HepG2 (cell line): Measurements from ENCODE around the gene PIK3CB. TPM values are rescaled to one million over a fixed set of nuclear protein-coding genes. Genes with fewer than 3 reads are reported as not detected.

Experiments
- ATAC-seq: fragments of 200-7000 bp; cut with Tn5 transposase; 3 replicates; pipeline ENCODE4 v1.9.1; 2020; ENCODE audit warnings: mild to moderate bottlenecking, moderate library complexity
- BruUV-seq: library from RNA; stranded (reverse); fragments of 400-500 nt; replicated peaks from 2 replicates; lab custom pipeline; 2021; lab: Mats Ljungman, UMichigan
- CTCF ChIA-PET: fragments of 300-600 bp; formaldehyde crosslinking; extraction: SDS; loops from one replicate; lab custom pipeline; 2021; ENCODE audit warnings: low total read pairs, inconsistent platforms, low intra/inter-chr PET ratio; lab: Yijun Ruan, JAX
- POLR2A ChIA-PET: fragments of 350-600 bp; sonication (Branson Sonifier 250); formaldehyde crosslinking; loops from one replicate; lab custom pipeline; 2020; ENCODE audit warnings: antibody characterized with exemption, inconsistent platforms; lab: Yijun Ruan, JAX
- DNase-seq: peaks from one replicate; pipeline ENCODE4 v3.0.0-alpha.2; 2015; ENCODE audit warnings: low spot score
- FAIRE-seq: peaks from 3 replicates; lab custom pipeline; 2011; peaks lifted over from hg19 to GRCh38; lab: Jason Lieb, UNC
- H2AFZ ChIP-seq: one replicate; pipeline ENCODE4 v1.6.1; 2011; ENCODE audit warnings: low read length, inconsistent platforms
- H3K27ac ChIP-seq: fragments of 300-600 bp; 3 replicates; pipeline ENCODE4 v1.8.0; 2011; ENCODE audit warnings: mixed run types, mild to moderate bottlenecking, mixed read lengths, low read length, inconsistent platforms; ENCODE audit not compliant: insufficient read depth; ENCODE audit errors: extremely low read length
- H3K27me3 ChIP-seq, 2 experiments: fragments of 200-600 bp in 1 of 2; 2 replicates in 1 of 2; 3 replicates in 1 of 2; pipeline versions ENCODE4 v1.6.0 to v1.8.0; 2011; ENCODE audit warnings: low read length in 2 of 2, mild to moderate bottlenecking in 2 of 2, moderate library complexity in 2 of 2, inconsistent platforms in 1 of 2; ENCODE audit not compliant: insufficient read depth in 2 of 2, control insufficient read depth in 1 of 2
- H3K36me3 ChIP-seq, 2 experiments: fragments of 200-600 bp in 1 of 2; replicated peaks in 1 of 2; 2 replicates in 1 of 2; 3 replicates in 1 of 2; pipeline versions ENCODE4 v1.5.1 to v1.8.0; 2011; ENCODE audit warnings: low read length in 2 of 2, inconsistent platforms in 1 of 2; ENCODE audit not compliant: insufficient read depth in 2 of 2, control insufficient read depth in 1 of 2
- H3K4me1 ChIP-seq: 2 replicates; pipeline ENCODE4 v1.5.1; 2012; ENCODE audit warnings: low read length, inconsistent platforms; ENCODE audit not compliant: insufficient read depth
- H3K4me2 ChIP-seq: 2 replicates; pipeline ENCODE4 v1.6.0; 2011; ENCODE audit warnings: low read depth, low read length, inconsistent platforms
- H3K4me3 ChIP-seq, 3 experiments: fragments of 200-600 bp in 1 of 3; sonication (generic), shearing (Covaris generic) in 1 of 3; replicated peaks in 1 of 3; 2 replicates each; pipeline ENCODE4 v1.5.1; 2011 to 2016; ENCODE audit warnings: low read length in 3 of 3, inconsistent platforms in 2 of 3, low read depth in 2 of 3, mild to moderate bottlenecking in 2 of 3, control low read depth in 1 of 3, mixed read lengths in 1 of 3; ENCODE audit not compliant: insufficient read depth in 1 of 3
- H3K79me2 ChIP-seq: one replicate; pipeline ENCODE4 v1.6.1; 2011; ENCODE audit warnings: low read length, inconsistent platforms; ENCODE audit not compliant: insufficient read depth
- H3K9ac ChIP-seq: 2 replicates; pipeline ENCODE4 v1.6.0; 2011; ENCODE audit warnings: mild to moderate bottlenecking, low read depth, low read length, inconsistent platforms; ENCODE audit not compliant: insufficient read depth
- H3K9me3 ChIP-seq: 2 replicates; pipeline ENCODE4 v1.5.1; 2012; ENCODE audit warnings: mild to moderate bottlenecking, low read length
- H4K20me1 ChIP-seq: 2 replicates; pipeline ENCODE4 v1.6.0; 2011; ENCODE audit warnings: inconsistent platforms, mild to moderate bottlenecking, low read length, moderate library complexity; ENCODE audit not compliant: insufficient read depth
- ELF4 ChIP-seq: sonication (generic); formaldehyde crosslinking; IDR thresholded peaks from 2 replicates; pipeline ENCODE4 v1.5.0; 2020; ENCODE audit warnings: missing genetic modification reagents, mild to moderate bottlenecking, moderate library complexity, borderline replicate concordance
- HDAC2 ChIP-seq: sonication (generic); formaldehyde crosslinking; IDR thresholded peaks from 2 replicates; pipeline ENCODE4 v1.4.0; 2020; ENCODE audit warnings: missing genetic modification reagents
- KLF15 ChIP-seq: sonication (generic); formaldehyde crosslinking; IDR thresholded peaks from 2 replicates; pipeline ENCODE4 v1.8.1; 2023; ENCODE audit warnings: borderline replicate concordance, mild to moderate bottlenecking, inconsistent platforms, missing genetic modification reagents, mixed read lengths
- KLF16 ChIP-seq, 2 experiments: sonication (generic) in 1 of 2; formaldehyde crosslinking in 1 of 2; IDR thresholded peaks; 2 replicates each; pipeline versions ENCODE4 v1.6.1 to v1.8.0; 2016 to 2023; ENCODE audit warnings: missing genetic modification reagents in 2 of 2, missing compliant biosample characterization in 1 of 2
- NRL ChIP-seq: sonication (generic); formaldehyde crosslinking; IDR thresholded peaks from 2 replicates; pipeline ENCODE4 v1.5.0; 2020; ENCODE audit warnings: missing genetic modification reagents, mild to moderate bottlenecking, moderate library complexity, borderline replicate concordance
- SIN3A ChIP-seq: IDR thresholded peaks from 2 replicates; pipeline ENCODE4 v1.6.1; 2011; ENCODE audit warnings: low read depth, mild to moderate bottlenecking, control low read depth, low read length, borderline replicate concordance
- SOX6 ChIP-seq, 2 experiments: fragments of 450-650 bp in 1 of 2; sonication (generic) in 1 of 2; formaldehyde crosslinking in 1 of 2; IDR thresholded peaks; 2 replicates each; pipeline versions ENCODE4 v1.4.0 to v1.6.1; 2017 to 2020; ENCODE audit warnings: antibody characterized with exemption in 1 of 2, mild to moderate bottlenecking in 1 of 2, missing genetic modification reagents in 1 of 2
- ZNF670 ChIP-seq: sonication (generic); formaldehyde crosslinking; IDR thresholded peaks from 2 replicates; pipeline ENCODE4 v1.8.0; 2022; ENCODE audit warnings: mild to moderate bottlenecking, missing genetic modification reagents, borderline replicate concordance
- ZNF780A ChIP-seq: sonication (generic); formaldehyde crosslinking; IDR thresholded peaks from 2 replicates; pipeline ENCODE4 v1.8.0; 2022; ENCODE audit warnings: mild to moderate bottlenecking, missing genetic modification reagents, moderate library complexity
- ZNF792 ChIP-seq: IDR thresholded peaks from 2 replicates; pipeline ENCODE4 v1.6.1; 2016
- ZNF816 ChIP-seq: sonication (generic); formaldehyde crosslinking; IDR thresholded peaks from 2 replicates; pipeline ENCODE4 v1.8.0; 2022; ENCODE audit warnings: missing genetic modification reagents, mild to moderate bottlenecking, borderline replicate concordance
- WGBS: methylation state at CpG from one replicate; pipeline ENCODE4 v1.1.6; 2017; ENCODE audit warnings: low lambda C conversion rate; 5-methylcytosine and 5-hydroxymethylcytosine counted together
- in situ Hi-C: cut with HindIII; loops from 2 replicates; pipeline ENCODE4 v1.10.0; 2017; ENCODE audit warnings: low pct_unique_long_range_greater_than_20kb; ENCODE audit not compliant: extremely low pct_ligation_motif_present
- intact Hi-C: fragments of 100-400 bp; cut with micrococcal nuclease; formaldehyde crosslinking; loops from one replicate; pipeline ENCODE4 v1.10.0; 2022; ENCODE audit not compliant: unreplicated experiment
- polyA plus RNA-seq, 8 experiments: library from polyadenylated mRNA; depleted of rRNA in 3 of 8; stranded (reverse) in 7 of 8; unstranded in 1 of 8; fragments of >200 nt; fragmentation: Illumina TruSeq in 4 of 8; extraction: Trizol in 4 of 8; gene quantifications; 2 replicates each; pipeline versions ENCODE4 v1.2.1 to v1.2.3, GENCODE V29; 2011 to 2016; ENCODE audit warnings: low read depth in 4 of 8, missing spikeins in 1 of 8, mixed read lengths in 1 of 8; ENCODE audit not compliant: insufficient read depth in 1 of 8
- total RNA-seq, 5 experiments: library from RNA; depleted of rRNA; stranded (reverse); fragments of >200 nt; fragmentation: Illumina TruSeq; extraction: Trizol; gene quantifications; 2 replicates each; pipeline ENCODE4 v1.2.3, GENCODE V29; 2016; ENCODE audit warnings: low read depth in 1 of 5
- TF ChIP-seq, protein P1 (sequence below): sonication (generic); formaldehyde crosslinking; IDR thresholded peaks from 2 replicates; pipeline ENCODE4 v1.4.0; 2020; ENCODE audit warnings: missing genetic modification reagents, borderline replicate concordance
- TF ChIP-seq, protein P2 (sequence below): sonication (generic); formaldehyde crosslinking; IDR thresholded peaks from 2 replicates; pipeline ENCODE4 v1.8.1; 2023; ENCODE audit warnings: mild to moderate bottlenecking, missing genetic modification reagents, borderline replicate concordance
- TF ChIP-seq, protein P3 (sequence below): sonication (generic); formaldehyde crosslinking; IDR thresholded peaks from 2 replicates; pipeline ENCODE4 v1.9.0; 2022; ENCODE audit warnings: missing genetic modification reagents, mild to moderate bottlenecking, borderline replicate concordance
- TF ChIP-seq, protein P4 (sequence below): IDR thresholded peaks from 2 replicates; pipeline ENCODE4 v1.6.1; 2016; ENCODE audit warnings: missing compliant biosample characterization, missing genetic modification reagents, borderline replicate concordance

Gene PIK3CB
- total and polyA plus RNA-seq, 2 of the 13 experiments (the other 11 are each of a cell fraction or from before 2014, with no cell fraction given), result 6.6 to 18.7 TPM

DNA sequence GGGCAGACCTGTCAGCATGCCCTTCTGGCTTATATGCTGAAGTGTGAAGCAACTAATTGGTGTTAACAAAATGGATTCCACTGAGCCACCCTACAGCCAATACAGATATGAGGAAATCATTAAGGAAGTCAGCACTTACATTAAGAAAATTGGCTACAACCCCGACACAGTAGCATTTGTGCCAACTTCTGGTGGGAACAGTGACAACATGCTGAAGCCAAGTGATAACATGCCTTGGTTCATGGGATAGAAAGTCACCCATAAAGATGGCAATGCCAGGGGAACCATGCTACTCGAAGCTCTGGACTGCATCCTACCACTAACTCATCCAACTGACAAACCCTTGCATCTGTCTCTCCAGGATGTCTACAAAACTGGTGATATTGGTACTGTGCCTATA, 9.4 kb downstream of the PIK3CB start (continued):
- TF ChIP-seq SOX6 (IDR thresholded peaks at IDR 0.05) (no peak), SOX6 (CRISPR knock-in tag; IDR thresholded peaks at IDR 0.05) (no peak)

DNA sequence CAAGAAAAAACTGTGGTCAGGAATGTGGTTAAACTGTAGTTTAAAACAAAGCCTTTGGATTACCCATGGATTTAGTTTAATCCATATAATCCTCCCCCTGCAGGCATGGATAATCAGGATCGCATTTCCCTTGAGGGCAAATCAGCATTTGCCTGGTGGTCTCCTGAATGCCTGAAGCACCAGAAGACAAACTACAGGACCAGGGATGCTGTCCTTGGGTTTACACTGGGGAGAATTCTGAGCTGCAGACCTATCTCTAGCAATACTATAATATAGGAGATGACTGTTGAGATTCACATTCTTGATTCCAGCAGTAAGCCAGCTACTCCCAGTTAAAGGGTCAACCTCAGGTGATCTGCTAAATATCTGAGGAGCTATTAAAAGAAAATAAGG, 10.6 kb downstream of the PIK3CB start:
- intact Hi-C loops, result no loop called here
- Histone ChIP-seq H3K79me2 (peaks cover 79% of the 10 kb centered on the region), H3K36me3 (peaks cover 0 to 14% of the 10 kb centered on the region in 2 experiments; a peak in 4 of 5 replicates), H3K4me1 (peaks cover 50% of the 10 kb centered on the region), H3K27ac (peak overlapping the region; percentile 67), H3K9ac (no peak overlapping the region), H4K20me1 (0 out of 2 replicates have a peak, but pooled peaks cover 2% of the 10 kb centered on the region), H3K4me2 (no peak overlapping the region; the same call in 1 of the 2 replicates), H3K4me3 (no peak overlapping the region), H3K9me3 (no peaks in the 10 kb centered on the region), H2AFZ (no peak overlapping the region), H3K27me3 (no peaks in the 10 kb centered on the region; a peak in 1 of 5 replicates)
- WGBS, result 88% methylated on average over 1 of the region's 1 CpG
- ChIA-PET POLR2A (interaction anchor here (0.6 to 4.0 kb wide), 6 partner anchors 11 to 91 kb away, joined by 3 to 36 read pairs (median 16); partner anchors contain the start of gene PIK3CB), CTCF (no interaction called here)
- FAIRE-seq, result no peak
- DNase-seq, result no peak
- peak; percentile 69 for ATAC-seq
- no TSS peak for BruUV-seq
- in situ Hi-C loops, result no loop called here
- TF ChIP-seq HDAC2 (CRISPR knock-in tag) (0 out of 2 replicates have a peak, but pooled peaks have one; percentile 1), NRL (CRISPR knock-in tag) (no peak), SIN3A (no peak), ZNF670 (CRISPR knock-in tag) (no peak), ZNF816 (CRISPR knock-in tag) (no peak), KLF15 (CRISPR knock-in tag) (no peak), KLF16 (CRISPR knock-in tag; IDR thresholded peaks at IDR 0.05) (no peak), ZNF792 (CRISPR knock-in tag) (0 out of 2 replicates have a peak, but pooled peaks have one; percentile 8), ZNF780A (no peak), ELF4 (no peak)
- TF ChIP-seq, protein P1, sequence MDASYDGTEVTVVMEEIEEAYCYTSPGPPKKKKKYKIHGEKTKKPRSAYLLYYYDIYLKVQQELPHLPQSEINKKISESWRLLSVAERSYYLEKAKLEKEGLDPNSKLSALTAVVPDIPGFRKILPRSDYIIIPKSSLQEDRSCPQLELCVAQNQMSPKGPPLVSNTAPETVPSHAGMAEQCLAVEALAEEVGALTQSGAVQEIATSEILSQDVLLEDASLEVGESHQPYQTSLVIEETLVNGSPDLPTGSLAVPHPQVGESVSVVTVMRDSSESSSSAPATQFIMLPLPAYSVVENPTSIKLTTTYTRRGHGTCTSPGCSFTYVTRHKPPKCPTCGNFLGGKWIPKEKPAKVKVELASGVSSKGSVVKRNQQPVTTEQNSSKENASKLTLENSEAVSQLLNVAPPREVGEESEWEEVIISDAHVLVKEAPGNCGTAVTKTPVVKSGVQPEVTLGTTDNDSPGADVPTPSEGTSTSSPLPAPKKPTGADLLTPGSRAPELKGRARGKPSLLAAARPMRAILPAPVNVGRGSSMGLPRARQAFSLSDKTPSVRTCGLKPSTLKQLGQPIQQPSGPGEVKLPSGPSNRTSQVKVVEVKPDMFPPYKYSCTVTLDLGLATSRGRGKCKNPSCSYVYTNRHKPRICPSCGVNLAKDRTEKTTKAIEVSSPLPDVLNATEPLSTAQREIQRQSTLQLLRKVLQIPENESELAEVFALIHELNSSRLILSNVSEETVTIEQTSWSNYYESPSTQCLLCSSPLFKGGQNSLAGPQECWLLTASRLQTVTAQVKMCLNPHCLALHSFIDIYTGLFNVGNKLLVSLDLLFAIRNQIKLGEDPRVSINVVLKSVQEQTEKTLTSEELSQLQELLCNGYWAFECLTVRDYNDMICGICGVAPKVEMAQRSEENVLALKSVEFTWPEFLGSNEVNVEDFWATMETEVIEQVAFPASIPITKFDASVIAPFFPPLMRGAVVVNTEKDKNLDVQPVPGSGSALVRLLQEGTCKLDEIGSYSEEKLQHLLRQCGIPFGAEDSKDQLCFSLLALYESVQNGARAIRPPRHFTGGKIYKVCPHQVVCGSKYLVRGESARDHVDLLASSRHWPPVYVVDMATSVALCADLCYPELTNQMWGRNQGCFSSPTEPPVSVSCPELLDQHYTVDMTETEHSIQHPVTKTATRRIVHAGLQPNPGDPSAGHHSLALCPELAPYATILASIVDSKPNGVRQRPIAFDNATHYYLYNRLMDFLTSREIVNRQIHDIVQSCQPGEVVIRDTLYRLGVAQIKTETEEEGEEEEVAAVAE, result no peak
- TF ChIP-seq, protein P2, sequence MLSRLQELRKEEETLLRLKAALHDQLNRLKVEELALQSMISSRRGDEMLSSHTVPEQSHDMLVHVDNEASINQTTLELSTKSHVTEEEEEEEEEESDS (CRISPR knock-in tag), result no peak
- TF ChIP-seq, protein P3, sequence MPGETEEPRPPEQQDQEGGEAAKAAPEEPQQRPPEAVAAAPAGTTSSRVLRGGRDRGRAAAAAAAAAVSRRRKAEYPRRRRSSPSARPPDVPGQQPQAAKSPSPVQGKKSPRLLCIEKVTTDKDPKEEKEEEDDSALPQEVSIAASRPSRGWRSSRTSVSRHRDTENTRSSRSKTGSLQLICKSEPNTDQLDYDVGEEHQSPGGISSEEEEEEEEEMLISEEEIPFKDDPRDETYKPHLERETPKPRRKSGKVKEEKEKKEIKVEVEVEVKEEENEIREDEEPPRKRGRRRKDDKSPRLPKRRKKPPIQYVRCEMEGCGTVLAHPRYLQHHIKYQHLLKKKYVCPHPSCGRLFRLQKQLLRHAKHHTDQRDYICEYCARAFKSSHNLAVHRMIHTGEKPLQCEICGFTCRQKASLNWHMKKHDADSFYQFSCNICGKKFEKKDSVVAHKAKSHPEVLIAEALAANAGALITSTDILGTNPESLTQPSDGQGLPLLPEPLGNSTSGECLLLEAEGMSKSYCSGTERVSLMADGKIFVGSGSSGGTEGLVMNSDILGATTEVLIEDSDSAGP (CRISPR knock-in tag), result no peak
- TF ChIP-seq, protein P4, sequence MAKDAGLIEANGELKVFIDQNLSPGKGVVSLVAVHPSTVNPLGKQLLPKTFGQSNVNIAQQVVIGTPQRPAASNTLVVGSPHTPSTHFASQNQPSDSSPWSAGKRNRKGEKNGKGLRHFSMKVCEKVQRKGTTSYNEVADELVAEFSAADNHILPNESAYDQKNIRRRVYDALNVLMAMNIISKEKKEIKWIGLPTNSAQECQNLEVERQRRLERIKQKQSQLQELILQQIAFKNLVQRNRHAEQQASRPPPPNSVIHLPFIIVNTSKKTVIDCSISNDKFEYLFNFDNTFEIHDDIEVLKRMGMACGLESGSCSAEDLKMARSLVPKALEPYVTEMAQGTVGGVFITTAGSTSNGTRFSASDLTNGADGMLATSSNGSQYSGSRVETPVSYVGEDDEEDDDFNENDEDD (CRISPR knock-in tag), result no peak
